Uterus (tissue), 4 donors: ENCODE measurements around the gene UGT1A1. TPM values are rescaled to one million over a fixed set of nuclear protein-coding genes. Genes with fewer than 3 reads are reported as not detected.

Experiments
- DNase-seq, 2 donors: peaks; one replicate each; pipeline ENCODE4 v3.0.0-alpha.2; 2019 to 2020
- H3K27ac ChIP-seq, 2 donors: fragments of 200-600 bp; sonication (generic); 1 replicate in 1 of 2; 2 replicates in 1 of 2; pipeline ENCODE4 v1.5.1; 2016 to 2018
- H3K27me3 ChIP-seq, 2 donors: fragments of 200-600 bp; sonication (generic); one replicate each; pipeline ENCODE4 v1.5.1; 2018 to 2019; ENCODE audit warnings: control low read depth in 1 of 2
- H3K36me3 ChIP-seq, 2 donors: fragments of 200-600 bp; sonication (generic); one replicate each; pipeline ENCODE4 v1.5.1; 2019; ENCODE audit warnings: control low read depth in 1 of 2
- H3K4me1 ChIP-seq, 2 donors: fragments of 200-600 bp; sonication (generic); one replicate each; pipeline ENCODE4 v1.5.1; 2018 to 2019; ENCODE audit warnings: control low read depth in 1 of 2
- H3K4me3 ChIP-seq, 2 donors: fragments of 200-600 bp; sonication (generic); 1 replicate in 1 of 2; 2 replicates in 1 of 2; pipeline ENCODE4 v1.5.1; 2018 to 2019; ENCODE audit warnings: mild to moderate bottlenecking in 1 of 2
- H3K9me3 ChIP-seq, 2 donors: fragments of 200-600 bp; sonication (generic); one replicate each; pipeline ENCODE4 v1.5.1; 2019; ENCODE audit warnings: control low read depth in 1 of 2
- CTCF ChIP-seq, 4 experiments: fragments of 200-600 bp in 2 of 4; fragments of 450-650 bp in 2 of 4; sonication (generic) in 2 of 4; IDR thresholded peaks; one replicate each; pipeline ENCODE4 v1.5.1; 2016 to 2019; ENCODE audit warnings: antibody characterized with exemption in 4 of 4, mild to moderate bottlenecking in 2 of 4, moderate library complexity in 1 of 4
- POLR2A ChIP-seq, 2 donors: fragments of 450-650 bp; IDR thresholded peaks; one replicate each; pipeline ENCODE4 v1.6.1; 2016; ENCODE audit warnings: antibody characterized with exemption in 2 of 2, mild to moderate bottlenecking in 1 of 2, moderate library complexity in 1 of 2
- intact Hi-C: fragments of 100-400 bp; cut with DNase I; formaldehyde crosslinking; loops from one replicate; pipeline ENCODE4 v1.15.1; 2023; ENCODE audit warnings: low total_unique reads
- total RNA-seq, 4 donors: library from RNA; depleted of rRNA in 3 of 4; stranded (reverse); fragments of >200 nt in 3 of 4; gene quantifications; one replicate each; pipeline versions ENCODE4 v1.1.0 to v1.2.4, GENCODE V29; 2014 to 2023
- donor health status: DM: yes; HTN: yes; CAD: no.

Gene UGT1A1
- total RNA-seq, 4 donors from 2014 or later, result not detected

- intact Hi-C loops, result no loop called here
- Histone ChIP-seq H3K27me3 (no peaks in the 10 kb centered on the region), H3K4me3 (no peak overlapping the region), H3K4me1 (no peaks in the 10 kb centered on the region), H3K27ac (no peak overlapping the region), H3K9me3 (no peaks in the 10 kb centered on the region), H3K36me3 (no peaks in the 10 kb centered on the region)
- no peak for DNase-seq
- no peak for TF ChIP-seq CTCF (IDR thresholded peaks at IDR 0.05)
- no peak for TF ChIP-seq POLR2A (IDR thresholded peaks at IDR 0.05)
Observed at GRCh38 chr2:233799087-233799665, 39.1 kb downstream of the UGT1A1 start.

- TF ChIP-seq POLR2A (IDR thresholded peaks at IDR 0.05) (no peak), CTCF (IDR thresholded peaks at IDR 0.05) (no peak)
- no peaks in the 10 kb centered on the region for H3K36me3 ChIP-seq
- no peaks in the 10 kb centered on the region for H3K27me3 ChIP-seq
- no peak overlapping the region for H3K4me3 ChIP-seq
- intact Hi-C loops, result no loop called here
- H3K27ac ChIP-seq, result no peak overlapping the region
- H3K9me3 ChIP-seq, result no peaks in the 10 kb centered on the region
- no peaks in the 10 kb centered on the region for H3K4me1 ChIP-seq
- no peak for DNase-seq
Observed at GRCh38 chr2:233799716-233800115, 39.6 kb downstream of the UGT1A1 start.

- Histone ChIP-seq H3K27me3 (no peaks in the 10 kb centered on the region), H3K4me3 (no peak overlapping the region), H3K27ac (no peak overlapping the region), H3K4me1 (no peaks in the 10 kb centered on the region), H3K9me3 (no peaks in the 10 kb centered on the region), H3K36me3 (no peaks in the 10 kb centered on the region)
- no peak for DNase-seq
- TF ChIP-seq CTCF (IDR thresholded peaks at IDR 0.05) (no peak), POLR2A (IDR thresholded peaks at IDR 0.05) (no peak)
- intact Hi-C loops, result no loop called here
Observed at GRCh38 chr2:233800208-233800607, 40.1 kb downstream of the UGT1A1 start.

- DNase-seq, result no peak
- intact Hi-C loops, result no loop called here
- Histone ChIP-seq H3K36me3 (no peaks in the 10 kb centered on the region), H3K9me3 (no peaks in the 10 kb centered on the region), H3K27me3 (no peaks in the 10 kb centered on the region), H3K4me3 (no peak overlapping the region), H3K4me1 (no peaks in the 10 kb centered on the region), H3K27ac (no peak overlapping the region)
- TF ChIP-seq POLR2A (IDR thresholded peaks at IDR 0.05) (no peak), CTCF (IDR thresholded peaks at IDR 0.05) (no peak)
Observed at GRCh38 chr2:233801357-233802131, 41.5 kb downstream of the UGT1A1 start.

- no peak overlapping the region for H3K27ac ChIP-seq
- H3K27me3 ChIP-seq, result no peaks in the 10 kb centered on the region
- H3K36me3 ChIP-seq, result no peaks in the 10 kb centered on the region
- no peak overlapping the region for H3K4me3 ChIP-seq
- TF ChIP-seq CTCF (IDR thresholded peaks at IDR 0.05) (no peak), POLR2A (IDR thresholded peaks at IDR 0.05) (no peak)
- no peaks in the 10 kb centered on the region for H3K9me3 ChIP-seq
- H3K4me1 ChIP-seq, result no peaks in the 10 kb centered on the region
- DNase-seq, result no peak
- intact Hi-C loops, result no loop called here
Observed at GRCh38 chr2:233802132-233802815, 42.2 kb downstream of the UGT1A1 start.
